MM.1S (cell line): ENCODE measurements around the gene MLIP.

Experiments
- DNase-seq: peaks from one replicate; pipeline ENCODE4 v3.0.0-alpha.2; 2015
- H2AFZ ChIP-seq: fragments of 300-600 bp; sonication (generic); 2 replicates; pipeline ENCODE4 v1.6.0; 2016; ENCODE audit warnings: antibody characterized with exemption, low read length
- H3F3A ChIP-seq: fragments of 300-600 bp; sonication (generic); 2 replicates; pipeline ENCODE4 v1.6.1; 2016; ENCODE audit warnings: mild to moderate bottlenecking, antibody characterized with exemption, low read length, moderate library complexity, mixed read lengths; ENCODE audit not compliant: insufficient read depth
- H3K27ac ChIP-seq: fragments of 300-600 bp; sonication (generic); 2 replicates; pipeline ENCODE4 v1.5.1; 2016; ENCODE audit warnings: mild to moderate bottlenecking, low read length
- H3K27me3 ChIP-seq: fragments of 300-600 bp; sonication (generic); replicated peaks from 2 replicates; pipeline ENCODE4 v1.6.0; 2016; ENCODE audit warnings: low read length; ENCODE audit not compliant: insufficient read depth
- H3K36me3 ChIP-seq: fragments of 300-600 bp; sonication (generic); replicated peaks from 2 replicates; pipeline ENCODE4 v1.6.1; 2016; ENCODE audit warnings: mild to moderate bottlenecking, low read length, mixed read lengths; ENCODE audit not compliant: insufficient read depth
- H3K4me1 ChIP-seq: fragments of 300-600 bp; sonication (generic); 2 replicates; pipeline ENCODE4 v1.6.1; 2016; ENCODE audit warnings: low read length, mixed read lengths
- H3K4me2 ChIP-seq: fragments of 300-600 bp; sonication (generic); 2 replicates; pipeline ENCODE4 v1.6.0; 2016; ENCODE audit warnings: low read depth, low read length
- H3K4me3 ChIP-seq: fragments of 300-600 bp; sonication (generic); 2 replicates; pipeline ENCODE4 v1.5.1; 2016; ENCODE audit warnings: low read length, mixed read lengths
- H3K79me2 ChIP-seq: fragments of 300-600 bp; sonication (generic); 2 replicates; pipeline ENCODE4 v1.6.1; 2016; ENCODE audit warnings: mixed run types, low read length, mixed read lengths
- H3K9ac ChIP-seq: fragments of 300-600 bp; sonication (generic); 2 replicates; pipeline ENCODE4 v1.6.1; 2016; ENCODE audit warnings: low read length, mixed read lengths
- H3K9me2 ChIP-seq: fragments of 300-600 bp; sonication (generic); replicated peaks from 2 replicates; pipeline ENCODE4 v1.6.1; 2016; ENCODE audit warnings: mild to moderate bottlenecking, low read length, mixed read lengths; ENCODE audit not compliant: insufficient read depth
- H3K9me3 ChIP-seq: fragments of 300-600 bp; sonication (generic); replicated peaks from 2 replicates; pipeline ENCODE4 v1.6.1; 2016; ENCODE audit warnings: mild to moderate bottlenecking, low read length, mixed read lengths; ENCODE audit not compliant: insufficient read depth
- H4K20me1 ChIP-seq: fragments of 300-600 bp; sonication (generic); 2 replicates; pipeline ENCODE4 v1.6.1; 2016; ENCODE audit warnings: mild to moderate bottlenecking, low read length, moderate library complexity, mixed read lengths; ENCODE audit not compliant: insufficient read depth
- EZH2 ChIP-seq: fragments of 300-600 bp; sonication (generic); optimal IDR thresholded peaks from 2 replicates; pipeline ENCODE3; 2017; ENCODE audit warnings: low read depth, mild to moderate bottlenecking, antibody characterized with exemption, low read length, mixed read lengths
- EZH2phosphoT487 ChIP-seq: fragments of 300-600 bp; sonication (generic); IDR thresholded peaks from 2 replicates; pipeline ENCODE4 v1.6.1; 2018; ENCODE audit warnings: antibody characterized with exemption, low read length
- TF ChIP-seq, protein P1 (sequence below): fragments of 300-600 bp; sonication (generic); IDR thresholded peaks from 2 replicates; pipeline ENCODE4 v1.5.1; 2016; ENCODE audit warnings: antibody characterized with exemption, low read length, mixed read lengths

Gene MLIP

DNA sequence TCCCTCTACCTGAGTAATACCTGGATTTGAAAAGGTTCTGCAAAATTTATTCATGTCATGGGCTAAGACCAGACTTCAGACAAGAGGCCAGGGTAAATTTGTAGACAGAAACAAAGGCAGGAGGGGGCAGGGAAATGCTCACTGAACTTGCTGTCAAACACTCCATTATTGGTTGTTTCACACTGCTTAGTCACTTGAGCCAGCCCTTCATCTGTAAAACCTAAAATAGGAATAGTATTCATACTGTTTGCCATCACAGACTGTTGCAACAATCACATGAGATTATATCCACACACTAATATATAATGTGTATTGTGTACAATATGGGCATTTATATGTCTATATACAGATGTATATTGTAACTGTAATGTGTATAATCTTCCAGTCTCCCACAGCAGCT, 190.5 kb downstream of the MLIP start:
- no peak overlapping the region for H3K9ac ChIP-seq
- no peak for DNase-seq
- H3K36me3 ChIP-seq: no peaks in the 10 kb centered on the region
- no peak overlapping the region for H3K27ac ChIP-seq
- H3K9me3 ChIP-seq: no peaks in the 10 kb centered on the region
- TF ChIP-seq EZH2phosphoT487 (no peak), EZH2 (no peak)
- TF ChIP-seq, protein P1, sequence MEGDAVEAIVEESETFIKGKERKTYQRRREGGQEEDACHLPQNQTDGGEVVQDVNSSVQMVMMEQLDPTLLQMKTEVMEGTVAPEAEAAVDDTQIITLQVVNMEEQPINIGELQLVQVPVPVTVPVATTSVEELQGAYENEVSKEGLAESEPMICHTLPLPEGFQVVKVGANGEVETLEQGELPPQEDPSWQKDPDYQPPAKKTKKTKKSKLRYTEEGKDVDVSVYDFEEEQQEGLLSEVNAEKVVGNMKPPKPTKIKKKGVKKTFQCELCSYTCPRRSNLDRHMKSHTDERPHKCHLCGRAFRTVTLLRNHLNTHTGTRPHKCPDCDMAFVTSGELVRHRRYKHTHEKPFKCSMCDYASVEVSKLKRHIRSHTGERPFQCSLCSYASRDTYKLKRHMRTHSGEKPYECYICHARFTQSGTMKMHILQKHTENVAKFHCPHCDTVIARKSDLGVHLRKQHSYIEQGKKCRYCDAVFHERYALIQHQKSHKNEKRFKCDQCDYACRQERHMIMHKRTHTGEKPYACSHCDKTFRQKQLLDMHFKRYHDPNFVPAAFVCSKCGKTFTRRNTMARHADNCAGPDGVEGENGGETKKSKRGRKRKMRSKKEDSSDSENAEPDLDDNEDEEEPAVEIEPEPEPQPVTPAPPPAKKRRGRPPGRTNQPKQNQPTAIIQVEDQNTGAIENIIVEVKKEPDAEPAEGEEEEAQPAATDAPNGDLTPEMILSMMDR: no peak
- H2AFZ ChIP-seq: no peak overlapping the region
- no peak overlapping the region for H3K4me3 ChIP-seq
- no peaks in the 10 kb centered on the region for H3F3A ChIP-seq
- H3K79me2 ChIP-seq: no peaks in the 10 kb centered on the region
- H3K9me2 ChIP-seq: no peaks in the 10 kb centered on the region
- H4K20me1 ChIP-seq: no peaks in the 10 kb centered on the region
- no peak overlapping the region for H3K4me2 ChIP-seq
- no peaks in the 10 kb centered on the region for H3K4me1 ChIP-seq
- H3K27me3 ChIP-seq: no peaks in the 10 kb centered on the region

DNA sequence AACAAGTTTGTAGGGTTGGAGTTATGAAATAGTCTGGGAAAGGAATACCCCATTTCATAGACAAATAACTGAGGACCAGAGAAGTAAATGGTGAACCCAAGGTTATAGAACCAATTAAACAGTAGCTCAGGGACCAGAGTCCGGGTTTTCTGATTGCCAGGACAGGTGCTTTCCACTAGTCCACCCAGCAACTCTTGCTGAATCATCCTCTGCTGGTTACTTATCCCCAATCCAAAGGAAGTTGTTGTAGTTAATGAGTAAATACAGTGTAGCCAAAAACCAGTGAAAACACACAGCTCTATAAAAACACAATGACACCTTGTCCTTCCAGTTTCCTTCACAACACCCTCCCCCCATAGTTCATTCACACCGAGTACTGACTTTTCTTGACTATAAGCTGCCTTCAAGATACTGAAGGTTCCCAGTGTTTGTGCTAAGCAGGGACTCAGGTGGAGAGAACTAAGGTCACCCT, 196.2 kb downstream of the MLIP start:
- H4K20me1 ChIP-seq: no peaks in the 10 kb centered on the region
- H3K4me2 ChIP-seq: no peak overlapping the region
- H3K27me3 ChIP-seq: no peaks in the 10 kb centered on the region

DNA sequence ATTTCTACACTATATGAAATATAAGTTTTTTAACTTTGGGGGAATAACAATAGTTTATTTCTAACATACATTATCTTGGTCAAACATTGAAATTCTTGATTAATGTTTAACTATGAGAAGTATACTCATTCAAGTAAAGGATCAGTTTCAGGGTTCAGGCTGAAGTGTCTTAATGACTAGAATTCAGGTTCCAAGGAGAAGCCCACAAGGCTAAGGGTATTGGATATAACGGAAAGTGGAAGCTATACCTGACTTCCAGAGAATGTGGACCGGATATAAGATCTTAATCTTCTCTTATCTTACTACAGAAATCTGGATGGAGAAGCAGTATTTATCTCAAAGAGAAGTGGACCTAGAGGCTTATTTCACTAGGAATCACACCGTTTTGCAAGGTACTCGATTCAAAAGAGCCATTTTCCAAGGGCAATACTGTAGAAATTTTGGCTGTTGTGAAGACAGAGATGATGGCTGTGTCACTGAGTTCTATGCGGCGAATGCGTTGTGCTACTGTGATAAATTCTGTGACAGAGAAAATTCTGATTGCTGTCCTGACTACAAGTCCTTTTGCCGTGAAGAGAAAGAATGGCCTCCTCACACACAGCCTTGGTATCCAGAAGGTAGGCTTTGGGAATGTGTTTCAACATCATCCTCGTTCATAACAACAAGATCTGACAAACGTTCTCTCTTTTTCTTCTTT, 197.2 kb downstream of the MLIP start, which contains the start of gene TINAG:
Gene TINAG (plus strand): TSS at position 153 of the 697 bp plus-strand sequence. CDS start 110 bp downstream, at position 263.
- Histone ChIP-seq H3K79me2 (no peaks in the 10 kb centered on the region), H3K9me3 (no peaks in the 10 kb centered on the region), H3F3A (no peaks in the 10 kb centered on the region), H4K20me1 (no peaks in the 10 kb centered on the region), H3K9me2 (no peaks in the 10 kb centered on the region), H3K27me3 (no peaks in the 10 kb centered on the region), H3K4me2 (no peak within 1 kb of the TSS), H3K9ac (no peak within 1 kb of the TSS), H3K4me3 (no peak within 1 kb of the TSS), H3K27ac (no peak within 1 kb of the TSS), H2AFZ (no peak within 1 kb of the TSS), H3K4me1 (no peaks in the 10 kb centered on the region), H3K36me3 (no peaks in the 10 kb centered on the region)
- TF ChIP-seq EZH2phosphoT487 (no peak), EZH2 (no peak)
- TF ChIP-seq, protein P1: no peak
- DNase-seq: no peak

More for the DNA sequence above, 196.2 kb downstream of the MLIP start:
- Histone ChIP-seq H3K79me2 (no peaks in the 10 kb centered on the region), H3K9ac (no peak overlapping the region), H3K36me3 (no peaks in the 10 kb centered on the region), H3K4me3 (no peak overlapping the region), H3K4me1 (no peaks in the 10 kb centered on the region), H3K27ac (no peak overlapping the region), H3K9me3 (no peaks in the 10 kb centered on the region), H3K9me2 (no peaks in the 10 kb centered on the region), H3F3A (no peaks in the 10 kb centered on the region), H2AFZ (no peak overlapping the region)
- no peak for DNase-seq
- TF ChIP-seq EZH2: no peak
- TF ChIP-seq, protein P1: no peak
- no peak for TF ChIP-seq EZH2phosphoT487
